Vagina (tissue), 2 donors: Measurements from ENCODE around the gene SPOCK1. TPM values are rescaled to one million over a fixed set of nuclear protein-coding genes. Genes with fewer than 3 reads are reported as not detected.

Source experiments
- DNase-seq, 2 donors: peaks; one replicate each; pipeline ENCODE4 v3.0.0-alpha.2; 2017; ENCODE audit errors: extremely low spot score in 2 of 2
- H3K27ac ChIP-seq: fragments of 200-600 bp; sonication (generic); one replicate; pipeline ENCODE4 v1.5.1; 2019
- H3K27me3 ChIP-seq: fragments of 200-600 bp; sonication (generic); one replicate; pipeline ENCODE4 v1.5.1; 2019
- H3K36me3 ChIP-seq, 2 donors: fragments of 200-600 bp; sonication (generic); one replicate each; pipeline ENCODE4 v1.5.1; 2017 to 2019
- H3K4me1 ChIP-seq: fragments of 200-600 bp; sonication (generic); one replicate; pipeline ENCODE4 v1.5.1; 2019
- H3K4me3 ChIP-seq, 2 donors: fragments of 200-600 bp; sonication (generic); 1 replicate in 1 of 2; 2 replicates in 1 of 2; pipeline ENCODE4 v1.5.1; 2016 to 2019
- H3K9me3 ChIP-seq: fragments of 200-600 bp; sonication (generic); one replicate; pipeline ENCODE4 v1.5.1; 2019
- POLR2A ChIP-seq, 2 donors: fragments of 450-650 bp; IDR thresholded peaks; one replicate each; pipeline ENCODE4 v1.6.1; 2017; ENCODE audit warnings: antibody characterized with exemption in 2 of 2, mild to moderate bottlenecking in 2 of 2, moderate library complexity in 2 of 2
- POLR2AphosphoS5 ChIP-seq, 2 donors: sonication (generic); formaldehyde crosslinking; IDR thresholded peaks; one replicate each; pipeline ENCODE4 v1.9.0; 2017; ENCODE audit warnings: antibody characterized with exemption in 2 of 2, mild to moderate bottlenecking in 2 of 2, low read depth in 1 of 2; ENCODE audit not compliant: insufficient read depth in 1 of 2
- intact Hi-C: fragments of 100-400 bp; cut with DNase I; formaldehyde crosslinking; loops from one replicate; pipeline ENCODE4 v1.15.1; 2023
- total RNA-seq: library from RNA; depleted of rRNA; stranded (reverse); fragments of >200 nt; gene quantifications from one replicate; pipeline ENCODE4 v1.2.3, GENCODE V29; 2016
- TF ChIP-seq, protein P1 (sequence below), 3 experiments: fragments of 450-650 bp in 2 of 3; fragments of 200-600 bp in 1 of 3; sonication (generic) in 1 of 3; IDR thresholded peaks; one replicate each; pipeline ENCODE4 v1.5.1; 2017 to 2019; ENCODE audit warnings: antibody characterized with exemption in 3 of 3, mild to moderate bottlenecking in 2 of 3, moderate library complexity in 2 of 3

The SPOCK1 gene
- total RNA-seq, 1 donor from 2014 or later = 70.7 TPM

- Histone ChIP-seq H3K9me3 (no peaks in the 10 kb centered on the region), H3K27ac (no peak overlapping the region), H3K4me3 (no peak overlapping the region), H3K4me1 (no peaks in the 10 kb centered on the region), H3K36me3 (no peaks in the 10 kb centered on the region), H3K27me3 (no peaks in the 10 kb centered on the region)
- intact Hi-C loops = no loop called here
- no peak for TF ChIP-seq POLR2A (IDR thresholded peaks at IDR 0.05)
- TF ChIP-seq, protein P1, sequence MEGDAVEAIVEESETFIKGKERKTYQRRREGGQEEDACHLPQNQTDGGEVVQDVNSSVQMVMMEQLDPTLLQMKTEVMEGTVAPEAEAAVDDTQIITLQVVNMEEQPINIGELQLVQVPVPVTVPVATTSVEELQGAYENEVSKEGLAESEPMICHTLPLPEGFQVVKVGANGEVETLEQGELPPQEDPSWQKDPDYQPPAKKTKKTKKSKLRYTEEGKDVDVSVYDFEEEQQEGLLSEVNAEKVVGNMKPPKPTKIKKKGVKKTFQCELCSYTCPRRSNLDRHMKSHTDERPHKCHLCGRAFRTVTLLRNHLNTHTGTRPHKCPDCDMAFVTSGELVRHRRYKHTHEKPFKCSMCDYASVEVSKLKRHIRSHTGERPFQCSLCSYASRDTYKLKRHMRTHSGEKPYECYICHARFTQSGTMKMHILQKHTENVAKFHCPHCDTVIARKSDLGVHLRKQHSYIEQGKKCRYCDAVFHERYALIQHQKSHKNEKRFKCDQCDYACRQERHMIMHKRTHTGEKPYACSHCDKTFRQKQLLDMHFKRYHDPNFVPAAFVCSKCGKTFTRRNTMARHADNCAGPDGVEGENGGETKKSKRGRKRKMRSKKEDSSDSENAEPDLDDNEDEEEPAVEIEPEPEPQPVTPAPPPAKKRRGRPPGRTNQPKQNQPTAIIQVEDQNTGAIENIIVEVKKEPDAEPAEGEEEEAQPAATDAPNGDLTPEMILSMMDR (IDR thresholded peaks at IDR 0.05) = no peak
- no peak for TF ChIP-seq POLR2AphosphoS5 (IDR thresholded peaks at IDR 0.05; ENCODE audit: insufficient read depth in 1 of 2, low read depth in 1 of 2)
- DNase-seq = no peak
Observed at GRCh38 chr5:137037848-137038247, 461.3 kb downstream of the SPOCK1 start.

DNA sequence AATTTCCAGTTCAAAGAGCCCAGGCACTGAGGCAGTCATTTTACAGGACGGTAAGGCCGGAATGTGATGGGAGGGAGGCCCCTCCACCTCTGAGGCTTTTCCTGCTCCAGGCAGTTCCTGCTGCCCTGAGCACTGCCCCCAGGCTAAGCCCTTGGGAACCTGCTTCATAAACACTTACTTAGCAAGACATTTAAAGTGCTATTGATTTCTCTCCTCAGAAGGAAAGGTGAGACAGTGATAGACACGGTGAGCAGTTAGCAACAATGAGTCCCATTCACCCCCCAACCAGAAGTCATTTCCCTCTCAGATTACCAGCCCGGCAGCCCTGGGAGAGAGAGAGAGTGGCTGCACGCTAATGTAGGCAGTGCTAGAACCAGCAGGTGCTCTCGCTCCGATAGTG, 462.5 kb downstream of the SPOCK1 start:
- no peaks in the 10 kb centered on the region for H3K27me3 ChIP-seq
- H3K36me3 ChIP-seq = no peaks in the 10 kb centered on the region
- H3K9me3 ChIP-seq = no peaks in the 10 kb centered on the region
- intact Hi-C loops = no loop called here
- TF ChIP-seq, protein P1 (IDR thresholded peaks at IDR 0.05) = no peak
- no peak for TF ChIP-seq POLR2AphosphoS5 (IDR thresholded peaks at IDR 0.05; ENCODE audit: insufficient read depth in 1 of 2, low read depth in 1 of 2)
- no peak for TF ChIP-seq POLR2A (IDR thresholded peaks at IDR 0.05)
- H3K27ac ChIP-seq = no peak overlapping the region
- DNase-seq = no peak
- no peaks in the 10 kb centered on the region for H3K4me1 ChIP-seq
- H3K4me3 ChIP-seq = no peak overlapping the region

- no peaks in the 10 kb centered on the region for H3K4me1 ChIP-seq
Observed at GRCh38 chr5:137035480-137035878, 463.6 kb downstream of the SPOCK1 start.

GRCh38 chr5:137034764-137035479, 464.2 kb downstream of the SPOCK1 start:
- intact Hi-C loops = no loop called here
- Histone ChIP-seq H3K4me1 (no peaks in the 10 kb centered on the region), H3K27me3 (no peaks in the 10 kb centered on the region), H3K9me3 (no peaks in the 10 kb centered on the region), H3K36me3 (no peaks in the 10 kb centered on the region), H3K27ac (no peak overlapping the region), H3K4me3 (no peak overlapping the region)
- DNase-seq = no peak
- no peak for TF ChIP-seq POLR2A (IDR thresholded peaks at IDR 0.05)
- TF ChIP-seq, protein P1 (IDR thresholded peaks at IDR 0.05) = no peak
- no peak for TF ChIP-seq POLR2AphosphoS5 (IDR thresholded peaks at IDR 0.05; ENCODE audit: insufficient read depth in 1 of 2, low read depth in 1 of 2)

More at GRCh38 chr5:137035480-137035878, 463.6 kb downstream of the SPOCK1 start:
- H3K36me3 ChIP-seq = no peaks in the 10 kb centered on the region
- H3K27ac ChIP-seq = no peak overlapping the region
- DNase-seq = no peak
- no peak overlapping the region for H3K4me3 ChIP-seq
- intact Hi-C loops = no loop called here
- no peaks in the 10 kb centered on the region for H3K9me3 ChIP-seq
- TF ChIP-seq, protein P1 (IDR thresholded peaks at IDR 0.05) = no peak
- TF ChIP-seq POLR2A (IDR thresholded peaks at IDR 0.05) (no peak), POLR2AphosphoS5 (IDR thresholded peaks at IDR 0.05; ENCODE audit: insufficient read depth in 1 of 2, low read depth in 1 of 2) (no peak)
- H3K27me3 ChIP-seq = no peaks in the 10 kb centered on the region

DNA sequence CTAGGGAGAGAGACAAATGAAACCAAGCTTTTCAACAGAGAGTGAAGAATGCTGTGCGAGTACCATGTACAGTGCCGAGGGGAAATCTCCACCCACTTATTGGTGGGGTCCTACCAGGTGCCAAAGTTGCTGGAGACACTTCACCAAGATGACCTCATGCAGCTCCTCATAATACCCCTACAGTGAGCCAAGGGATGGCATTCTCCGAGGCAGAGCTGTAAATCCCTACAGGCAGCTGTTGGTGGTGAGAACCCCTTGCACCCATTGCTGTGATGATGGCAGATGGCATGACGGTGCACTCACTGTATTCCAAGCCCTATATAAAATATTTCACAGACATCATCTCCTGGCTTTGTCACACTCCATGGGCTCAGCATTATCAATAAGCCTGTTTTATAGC, 464.9 kb downstream of the SPOCK1 start:
- no peak overlapping the region for H3K4me3 ChIP-seq
- H3K9me3 ChIP-seq = no peaks in the 10 kb centered on the region
- intact Hi-C loops = no loop called here
- no peaks in the 10 kb centered on the region for H3K36me3 ChIP-seq
- H3K27me3 ChIP-seq = no peaks in the 10 kb centered on the region
- no peak overlapping the region for H3K27ac ChIP-seq
- TF ChIP-seq POLR2AphosphoS5 (IDR thresholded peaks at IDR 0.05; ENCODE audit: insufficient read depth in 1 of 2, low read depth in 1 of 2) (no peak), POLR2A (IDR thresholded peaks at IDR 0.05) (no peak)
- TF ChIP-seq, protein P1 (IDR thresholded peaks at IDR 0.05) = no peak
- DNase-seq = no peak
- no peaks in the 10 kb centered on the region for H3K4me1 ChIP-seq
